Neural cell (in vitro differentiated cells): Measurements from ENCODE around the gene SIX3.

ENCODE experiments used
- CTCF ChIP-seq: fragments of 450-650 bp; IDR thresholded peaks from 2 replicates; pipeline ENCODE4 v1.5.1; 2014; ENCODE audit warnings: antibody characterized with exemption, mild to moderate bottlenecking, moderate library complexity; ENCODE audit not compliant: poor library complexity, severe bottlenecking
- EP300 ChIP-seq: fragments of 450-650 bp; conservative IDR thresholded peaks from 2 replicates; pipeline ENCODE4 v1.6.1; 2014; ENCODE audit warnings: antibody characterized with exemption, mild to moderate bottlenecking, moderate library complexity; ENCODE audit not compliant: poor library complexity, severe bottlenecking
- EZH2 ChIP-seq: fragments of 200-600, 300-800 bp; shearing (Covaris generic), sonication (generic); IDR thresholded peaks from 2 replicates; pipeline ENCODE4 v1.6.1; 2014; ENCODE audit warnings: antibody characterized with exemption, low read length, borderline replicate concordance, mild to moderate bottlenecking; ENCODE audit not compliant: insufficient read depth, poor library complexity, severe bottlenecking
- MXI1 ChIP-seq: fragments of 450-650 bp; conservative IDR thresholded peaks from 2 replicates; pipeline ENCODE4 v1.6.1; 2014; ENCODE audit warnings: antibody characterized with exemption, mild to moderate bottlenecking; ENCODE audit not compliant: poor library complexity, severe bottlenecking
- REST ChIP-seq: IDR thresholded peaks from 2 replicates; pipeline ENCODE4 v1.6.1; 2012; ENCODE audit warnings: borderline replicate concordance
- SMC3 ChIP-seq: fragments of 450-650 bp; conservative IDR thresholded peaks from 2 replicates; pipeline ENCODE4 v1.6.1; 2014; ENCODE audit warnings: antibody characterized with exemption, mild to moderate bottlenecking, moderate library complexity; ENCODE audit not compliant: poor library complexity
- TAF1 ChIP-seq: IDR thresholded peaks from 2 replicates; pipeline ENCODE4 v1.6.1; 2012; ENCODE audit warnings: low read depth

- no peak for TF ChIP-seq CTCF
- no peak for TF ChIP-seq MXI1
- TF ChIP-seq REST = no peak
- TF ChIP-seq EZH2 = no peak
- no peak for TF ChIP-seq EP300
- TF ChIP-seq TAF1 = no peak
- no peak for TF ChIP-seq SMC3
Measured at GRCh38 chr2:44932564-44933392, 8.7 kb upstream of the SIX3 start.
